Motor neuron (in vitro differentiated cells): ENCODE results near the gene HLA-DQA1. TPM values are rescaled to one million over a fixed set of nuclear protein-coding genes. Genes with fewer than 3 reads are reported as not detected.
"Not testable (repeated sequence)": the region's sequence is repeated elsewhere in the genome, so short reads cannot be mapped to it uniquely, and the experiment has no call there.

Source experiments
- ATAC-seq, 8 experiments: fragments of 200-7000 bp; cut with Tn5 transposase; replicated peaks in 6 of 8; 2 replicates each; pipeline ENCODE4 v1.8.0; 2021; ENCODE audit warnings: mild to moderate bottlenecking in 8 of 8, moderate library complexity in 8 of 8
- H3K27ac ChIP-seq, 2 donors: fragments of 250-450 bp; sonication (Bioruptor Pico); 2 replicates each; pipeline ENCODE4 v1.9.0; 2021; ENCODE audit warnings: antibody characterized with exemption in 2 of 2, mild to moderate bottlenecking in 2 of 2, moderate library complexity in 1 of 2
- H3K4me1 ChIP-seq, 2 donors: fragments of 250-450 bp; sonication (Bioruptor Pico); replicated peaks in 1 of 2; 2 replicates each; pipeline ENCODE4 v1.6.1; 2021; ENCODE audit warnings: antibody characterized with exemption in 2 of 2, mild to moderate bottlenecking in 2 of 2, moderate library complexity in 1 of 2
- H3K4me3 ChIP-seq, 5 donors: fragments of 250-450 bp; sonication (Bioruptor Pico); 2 replicates each; pipeline ENCODE4 v1.9.0; 2021; ENCODE audit warnings: antibody characterized with exemption in 5 of 5, mild to moderate bottlenecking in 5 of 5, moderate library complexity in 4 of 5
- WGBS, 10 experiments: fragments of 450-650 bp; shearing (Covaris generic); methylation state at CpG; one replicate each; pipeline ENCODE4 v1.0.0; 2022; 5-methylcytosine and 5-hydroxymethylcytosine counted together
- in situ Hi-C, 9 experiments: fragments of 400-800 bp; cut with MboI; loops; one replicate each; pipeline ENCODE4 v1.15.0; 2021; ENCODE audit warnings: low sequenced_read_pairs in 9 of 9, low pct_unique_long_range_greater_than_20kb in 2 of 9; ENCODE audit not compliant: unreplicated experiment in 9 of 9
- total RNA-seq, 8 experiments: library from RNA; unstranded; fragments of 300-600 nt; gene quantifications; 2 replicates each; pipeline versions ENCODE4 v1.2.3 to v1.2.4, GENCODE V29; 2022

The HLA-DQA1 gene
- total RNA-seq, 8 experiments from 2014 or later, result 0.13 to 0.57 (median 0.17) TPM; not detected in 4

- Histone ChIP-seq H3K4me3 (no peak overlapping the region), H3K27ac (no peak overlapping the region), H3K4me1 (no peaks in the 10 kb centered on the region)
- in situ Hi-C loops, result no loop called here
- ATAC-seq, result no peak
Measured at GRCh38 chr6:32669893-32670292, 32.7 kb downstream of the HLA-DQA1 start.

GRCh38 chr6:32671908-32672307 is 34.7 kb downstream of the HLA-DQA1 start:
- in situ Hi-C loops, ATAC-seq, H3K4me3 ChIP-seq, H3K27ac ChIP-seq, H3K4me1 ChIP-seq: not testable (repeated sequence)
- 0 to 67% (median 29%) methylated on average over 1 to 2 of the region's 2 CpGs; no CpG with 5 or more reads in 5 of the 10 experiments for WGBS, 10 experiments

GRCh38 chr6:32674123-32674522 is 36.9 kb downstream of the HLA-DQA1 start:
- in situ Hi-C loops, H3K4me1 ChIP-seq, H3K27ac ChIP-seq, ATAC-seq, H3K4me3 ChIP-seq: not testable (repeated sequence)
- WGBS, 10 experiments, result 0 to 100% (median 82%) methylated on average over 1 to 5 of the region's 7 CpGs; no CpG with 5 or more reads in 3 of the 10 experiments

GRCh38 chr6:32679492-32679891 is 42.3 kb downstream of the HLA-DQA1 start:
- H3K4me1 ChIP-seq, result no peaks in the 10 kb centered on the region
- no peak overlapping the region for H3K4me3 ChIP-seq
- ATAC-seq, result no peak
- 0% methylated on average over 2 of the region's 4 CpGs; no CpG with 5 or more reads in 9 of the 10 experiments for WGBS, 10 experiments
- in situ Hi-C loops, result loop anchor here in 2 of 9 experiments (25.0 kb wide), 1 partner anchor 242 kb away; the partner anchor contains the start of gene HLA-DRA (in 2 of the 2)
- H3K27ac ChIP-seq, result no peak overlapping the region

- 0 to 40% (median 10%) methylated on average over 1 of the region's 1 CpG; no CpG with 5 or more reads in 6 of the 10 experiments for WGBS, 10 experiments
- Histone ChIP-seq H3K4me3 (no peak overlapping the region), H3K27ac (no peak overlapping the region), H3K4me1 (no peaks in the 10 kb centered on the region)
- no peak for ATAC-seq
- in situ Hi-C loops, result loop anchor here in 2 of 9 experiments (25.0 kb wide), 1 partner anchor 243 kb away; the partner anchor contains the start of gene HLA-DRA (in 2 of the 2)
Measured at GRCh38 chr6:32680055-32680454, 42.8 kb downstream of the HLA-DQA1 start.

GRCh38 chr6:32684246-32684645 is 47.0 kb downstream of the HLA-DQA1 start:
- ATAC-seq, result no peak
- WGBS, 10 experiments, result 22 to 83% (median 32%) methylated on average over 1 to 3 of the region's 3 CpGs; no CpG with 5 or more reads in 2 of the 10 experiments
- no peak overlapping the region for H3K4me3 ChIP-seq
- in situ Hi-C loops, result loop anchor here in 2 of 9 experiments (25.0 kb wide), 1 partner anchor 247 kb away; the partner anchor contains the start of gene HLA-DRA (in 2 of the 2)
- H3K27ac ChIP-seq, result no peak overlapping the region
- no peaks in the 10 kb centered on the region for H3K4me1 ChIP-seq

GRCh38 chr6:32685603-32686002 is 48.4 kb downstream of the HLA-DQA1 start:
- in situ Hi-C loops, result loop anchor here in 2 of 9 experiments (25.0 kb wide), 1 partner anchor 248 kb away; the partner anchor contains the start of gene HLA-DRA (in 2 of the 2)
- 0 to 86% (median 50%) methylated on average over 1 of the region's 1 CpG; no CpG with 5 or more reads in 1 of the 10 experiments for WGBS, 10 experiments
- no peak for ATAC-seq
- H3K27ac ChIP-seq, result no peak overlapping the region
- H3K4me1 ChIP-seq, result no peaks in the 10 kb centered on the region
- no peak overlapping the region for H3K4me3 ChIP-seq

GRCh38 chr6:32689531-32690501 is 52.6 kb downstream of the HLA-DQA1 start:
- 13 to 61% (median 47%) methylated on average over 2 to 5 of the region's 5 CpGs for WGBS, 10 experiments
- in situ Hi-C loops, result loop anchor here in 3 of 9 experiments (10.0 to 25.0 kb wide), 2 partner anchors 253 to 265 kb away; partner anchors contain the start of gene HLA-DRA (in 2 of the 3)
- Histone ChIP-seq H3K4me1 (no peaks in the 10 kb centered on the region), H3K27ac (no peak overlapping the region), H3K4me3 (no peak overlapping the region)
- ATAC-seq, result peak in 2 of 8 experiments; percentile 29 to 37

- H3K4me1 ChIP-seq, result no peaks in the 10 kb centered on the region
- no peak overlapping the region for H3K27ac ChIP-seq
- ATAC-seq, result no peak
- H3K4me3 ChIP-seq, result no peak overlapping the region
- 0% methylated on average over 1 of the region's 1 CpG; no CpG with 5 or more reads in 3 of the 10 experiments for WGBS, 10 experiments
- in situ Hi-C loops, result loop anchor here in 3 of 9 experiments (10.0 to 25.0 kb wide), 2 partner anchors 255 to 267 kb away; partner anchors contain the start of gene HLA-DRA (in 2 of the 3)
Measured at GRCh38 chr6:32692019-32692418, 54.8 kb downstream of the HLA-DQA1 start.

Other genes with a start within 250 kb of the HLA-DQA1 start
- 1 to 10 TPM in 1 of 8 experiments, under 1 TPM in 1, not detected in 6; 0.17 to 1.8 TPM for gene BTNL2, start 230.2 kb upstream of the HLA-DQA1 start, total RNA-seq
- 10 to 100 TPM in 1 of 8 experiments, under 1 TPM in 2, not detected in 5; 0.25 to 23.9 (median 0.40) TPM for gene HLA-DRA, start 197.5 kb upstream of the HLA-DQA1 start, total RNA-seq
- 10 to 100 TPM in 1 of 8 experiments, not detected in 7; 54.5 TPM for gene HLA-DRB5, start 107.1 kb upstream of the HLA-DQA1 start, total RNA-seq
- 10 to 100 TPM in 1 of 8 experiments, 1 to 10 TPM in 1, not detected in 6; 3.1 to 80.7 TPM for gene HLA-DRB1, start 47.6 kb upstream of the HLA-DQA1 start, total RNA-seq
- gene HLA-DQB1, start 29.3 kb downstream of the HLA-DQA1 start, total RNA-seq, result 1 to 10 TPM in 1 of 8 experiments, under 1 TPM in 3, not detected in 4; 0.25 to 1.1 (median 0.54) TPM
- under 1 TPM in 1 of 8 experiments, not detected in 7; 0.14 TPM for gene HLA-DQA2, start 104.0 kb downstream of the HLA-DQA1 start, total RNA-seq
- under 1 TPM in 3 of 8 experiments, not detected in 5; 0.08 to 0.19 (median 0.15) TPM for gene HLA-DQB2, start 126.1 kb downstream of the HLA-DQA1 start, total RNA-seq
- 1 to 10 TPM in 2 of 8 experiments, under 1 TPM in 1, not detected in 5; 0.47 to 1.4 (median 1.1) TPM for gene HLA-DOB, start 179.6 kb downstream of the HLA-DQA1 start, total RNA-seq
- 100 to 1,000 TPM in 1 of 8 experiments, 10 to 100 TPM in 3, 1 to 10 TPM in 4; 1.7 to 104 (median 13.5) TPM for gene TAP2, start 201.3 kb downstream of the HLA-DQA1 start, total RNA-seq
- 100 to 1,000 TPM in 1 of 8 experiments, 10 to 100 TPM in 3, under 1 TPM in 2, not detected in 2; 0.14 to 252 (median 41.8) TPM for gene PSMB8, start 206.6 kb downstream of the HLA-DQA1 start, total RNA-seq
- gene TAP1, start 216.3 kb downstream of the HLA-DQA1 start, total RNA-seq, result 100 to 1,000 TPM in 1 of 8 experiments, 10 to 100 TPM in 3, under 1 TPM in 4; 0.18 to 115 (median 12.6) TPM
- gene PSMB9, start 216.8 kb downstream of the HLA-DQA1 start, total RNA-seq, result 10 to 100 TPM in 4 of 8 experiments, under 1 TPM in 2, not detected in 2; 0.05 to 72.7 (median 11.4) TPM